NCI-H82 treated with DMSO at 0.1 percent for 48 hours (cell line): ENCODE results near the gene MEGF11.

Experiments
- DNase-seq: peaks from one replicate; lab custom pipeline; 2025; ENCODE audit not compliant: unreplicated experiment; lab: John Stamatoyannopoulos, UW

MEGF11 gene

GRCh38 chr15:66069751-66070150, 183.8 kb downstream of the MEGF11 start:
- no peak for DNase-seq

- no peak for DNase-seq
These were observed 184.7 kb downstream of the MEGF11 start for GRCh38 chr15:66068801-66069200.

- no peak for DNase-seq
These were observed 185.9 kb downstream of the MEGF11 start for GRCh38 chr15:66067687-66068086.

- DNase-seq = no peak
These were observed 187.1 kb downstream of the MEGF11 start for GRCh38 chr15:66066481-66066880.

GRCh38 chr15:66066005-66066404, 187.5 kb downstream of the MEGF11 start:
- DNase-seq = no peak

GRCh38 chr15:66065325-66065724, 188.2 kb downstream of the MEGF11 start:
- no peak for DNase-seq

GRCh38 chr15:66063147-66063546, 190.4 kb downstream of the MEGF11 start:
- no peak for DNase-seq

GRCh38 chr15:66057089-66057488, 196.5 kb downstream of the MEGF11 start:
- no peak for DNase-seq

GRCh38 chr15:66053991-66054390, 199.6 kb downstream of the MEGF11 start:
- no peak for DNase-seq

- DNase-seq = no peak
These were observed 201.7 kb downstream of the MEGF11 start for GRCh38 chr15:66051833-66052232.

GRCh38 chr15:66050264-66050663, 203.3 kb downstream of the MEGF11 start:
- no peak for DNase-seq

GRCh38 chr15:66049353-66049752, 204.2 kb downstream of the MEGF11 start:
- no peak for DNase-seq

- no peak for DNase-seq
These were observed 206.1 kb downstream of the MEGF11 start for GRCh38 chr15:66047321-66048024.

GRCh38 chr15:66046751-66047150, 206.8 kb downstream of the MEGF11 start:
- no peak for DNase-seq

GRCh38 chr15:66046326-66046725, 207.2 kb downstream of the MEGF11 start:
- DNase-seq = no peak

GRCh38 chr15:66045542-66045941, 208.0 kb downstream of the MEGF11 start:
- no peak for DNase-seq

- DNase-seq = no peak
These were observed 208.7 kb downstream of the MEGF11 start for GRCh38 chr15:66044837-66045236.

- no peak for DNase-seq
These were observed 210.3 kb downstream of the MEGF11 start for GRCh38 chr15:66043264-66043663.

- DNase-seq = no peak
These were observed 210.9 kb downstream of the MEGF11 start for GRCh38 chr15:66042624-66043023.

- DNase-seq = no peak
These were observed 212.3 kb downstream of the MEGF11 start for GRCh38 chr15:66041276-66041675.

GRCh38 chr15:66040211-66040892, 213.2 kb downstream of the MEGF11 start:
- DNase-seq = no peak

GRCh38 chr15:66039117-66039871, 214.3 kb downstream of the MEGF11 start:
- no peak for DNase-seq
